Measurements from ENCODE around the gene WNT3. TPM values are rescaled to one million over a fixed set of nuclear protein-coding genes. Genes with fewer than 3 reads are reported as not detected.

The WNT3 gene
- polyA plus RNA-seq, 2 of the 4 experiments (the other 2 are of a cell fraction) = 8.3 to 10.8 TPM

GRCh38 chr17:46730679-46731078 is 87.8 kb downstream of the WNT3 start:
- ATAC-seq (no peak), FAIRE-seq (no peak), DNase-seq (ENCODE audit: low read depth in 1 of 2, low spot score in 1 of 2) (no peak)
- WGBS (ENCODE audit: missing lambda C conversion rate) = 97% methylated on average over 1 of the region's 1 CpG
- Histone ChIP-seq H3K4me3 (no peak overlapping the region), H3K4me2 (no peak overlapping the region), H3K27ac (no peak overlapping the region), H3K9me3 (no peaks in the 10 kb centered on the region), H3K4me1 (peaks cover 33% of the 10 kb centered on the region; the same call in 2 of the 3 replicates)
- CTCF ChIA-PET = interaction anchor here (1.4 kb wide), 1 partner anchor 105 kb away, joined by 3 read pairs; no protein-coding TSS in a partner anchor
- POLR2A ChIA-PET = no interaction called here
- no peak for TF ChIP-seq FOSL2 (IDR thresholded peaks at IDR 0.05)
- TF ChIP-seq FOSL2 (CRISPR knock-in tag; IDR thresholded peaks at IDR 0.05) = no peak
- no peak for TF ChIP-seq PBX3 (IDR thresholded peaks at IDR 0.05)
- TF ChIP-seq MAX (IDR thresholded peaks at IDR 0.05) = no peak
- TF ChIP-seq BCL3 (IDR thresholded peaks at IDR 0.05) = no peak
- no peak for TF ChIP-seq CTCF (IDR thresholded peaks at IDR 0.05)
- TF ChIP-seq PHF8 (IDR thresholded peaks at IDR 0.05; ENCODE audit: borderline replicate concordance, low read depth) = no peak
- TF ChIP-seq RFX5 (IDR thresholded peaks at IDR 0.05) = no peak
- TF ChIP-seq RARB (CRISPR knock-in tag; IDR thresholded peaks at IDR 0.05) = no peak
- no peak for TF ChIP-seq CHD4 (IDR thresholded peaks at IDR 0.05; ENCODE audit: borderline replicate concordance)

- Histone ChIP-seq H3K4me2 (no peak overlapping the region), H3K27ac (no peak overlapping the region), H3K4me1 (peaks cover 33% of the 10 kb centered on the region; the same call in 2 of the 3 replicates), H3K4me3 (no peak overlapping the region), H3K9me3 (no peaks in the 10 kb centered on the region)
- POLR2A ChIA-PET = no interaction called here
- peak; percentile 80 for TF ChIP-seq MAFK (IDR thresholded peaks at IDR 0.05; ENCODE audit: partially characterized antibody)
- TF ChIP-seq HMGXB4 (CRISPR knock-in tag; IDR thresholded peaks at IDR 0.05; ENCODE audit: borderline replicate concordance) = no peak
- DNase-seq (ENCODE audit: low read depth in 1 of 2, low spot score in 1 of 2) (no peak), ATAC-seq (no peak), FAIRE-seq (no peak)
- CTCF ChIA-PET = interaction anchor here (1.4 kb wide), 1 partner anchor 106 kb away, joined by 3 read pairs; no protein-coding TSS in a partner anchor
- WGBS (ENCODE audit: missing lambda C conversion rate) = 89% methylated on average over 2 of the region's 2 CpGs
Observed at GRCh38 chr17:46730026-46730425, 88.5 kb downstream of the WNT3 start.

- Histone ChIP-seq H3K4me1 (peaks cover 24% of the 10 kb centered on the region; the same call in 2 of the 3 replicates), H3K9me3 (no peaks in the 10 kb centered on the region), H3K4me3 (no peak overlapping the region), H3K27ac (no peak overlapping the region), H3K4me2 (no peak overlapping the region)
- peak in 1 of 2 experiments; percentile 18 for DNase-seq (ENCODE audit: low read depth in 1 of 2, low spot score in 1 of 2)
- ATAC-seq = peak; percentile 59 to 76; a peak in 5 of 6 replicates
- 80% methylated on average over 4 of the region's 4 CpGs for WGBS (ENCODE audit: missing lambda C conversion rate)
- ChIA-PET CTCF (interaction anchor here (0.5 to 1.5 kb wide), 4 partner anchors 10 to 203 kb away, joined by 3 to 6 read pairs (median 3); no protein-coding TSS in a partner anchor), POLR2A (no interaction called here)
- no peak for TF ChIP-seq POLR2AphosphoS2 (conservative IDR thresholded peaks at IDR 0.05; ENCODE audit: low read length)
- no peak for TF ChIP-seq RAD21 (conservative IDR thresholded peaks at IDR 0.05 in 1 of 2, IDR thresholded peaks at IDR 0.05 in 1 of 2)
- peak; percentile 32 for FAIRE-seq
Observed at GRCh38 chr17:46727572-46728348, 90.7 kb downstream of the WNT3 start.

Data from A549 (cell line).